Vagina (tissue), 2 donors: ENCODE measurements around the gene ADK.

Source experiments
- POLR2A ChIP-seq, 2 donors: fragments of 450-650 bp; IDR thresholded peaks; one replicate each; pipeline ENCODE4 v1.6.1; 2017; ENCODE audit warnings: antibody characterized with exemption in 2 of 2, mild to moderate bottlenecking in 2 of 2, moderate library complexity in 2 of 2
- POLR2AphosphoS5 ChIP-seq, 2 donors: sonication (generic); formaldehyde crosslinking; IDR thresholded peaks; one replicate each; pipeline ENCODE4 v1.9.0; 2017; ENCODE audit warnings: antibody characterized with exemption in 2 of 2, mild to moderate bottlenecking in 2 of 2, low read depth in 1 of 2; ENCODE audit not compliant: insufficient read depth in 1 of 2
- TF ChIP-seq, protein P1 (sequence below), 3 experiments: fragments of 450-650 bp in 2 of 3; fragments of 200-600 bp in 1 of 3; sonication (generic) in 1 of 3; IDR thresholded peaks; one replicate each; pipeline ENCODE4 v1.5.1; 2017 to 2019; ENCODE audit warnings: antibody characterized with exemption in 3 of 3, mild to moderate bottlenecking in 2 of 3, moderate library complexity in 2 of 3

DNA sequence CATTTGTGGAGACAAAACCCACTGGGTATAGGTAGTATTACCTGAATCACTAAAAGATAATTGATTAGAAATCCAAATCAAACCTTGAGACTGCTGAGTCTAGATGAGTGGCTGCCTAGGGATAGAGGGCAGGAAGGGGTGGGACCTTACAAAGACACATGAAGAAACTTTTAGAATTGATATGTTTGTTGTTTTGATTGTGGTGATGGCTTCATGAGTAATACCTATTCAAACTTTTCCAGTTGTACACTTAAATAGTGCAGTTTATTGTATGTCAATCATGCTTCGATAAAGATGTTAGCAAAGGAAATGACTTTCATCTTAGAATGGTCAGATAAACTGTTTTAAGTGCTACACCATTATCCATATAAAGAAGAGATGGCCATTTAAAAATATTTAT is 486.7 kb downstream of the ADK start:
- TF ChIP-seq, protein P1, sequence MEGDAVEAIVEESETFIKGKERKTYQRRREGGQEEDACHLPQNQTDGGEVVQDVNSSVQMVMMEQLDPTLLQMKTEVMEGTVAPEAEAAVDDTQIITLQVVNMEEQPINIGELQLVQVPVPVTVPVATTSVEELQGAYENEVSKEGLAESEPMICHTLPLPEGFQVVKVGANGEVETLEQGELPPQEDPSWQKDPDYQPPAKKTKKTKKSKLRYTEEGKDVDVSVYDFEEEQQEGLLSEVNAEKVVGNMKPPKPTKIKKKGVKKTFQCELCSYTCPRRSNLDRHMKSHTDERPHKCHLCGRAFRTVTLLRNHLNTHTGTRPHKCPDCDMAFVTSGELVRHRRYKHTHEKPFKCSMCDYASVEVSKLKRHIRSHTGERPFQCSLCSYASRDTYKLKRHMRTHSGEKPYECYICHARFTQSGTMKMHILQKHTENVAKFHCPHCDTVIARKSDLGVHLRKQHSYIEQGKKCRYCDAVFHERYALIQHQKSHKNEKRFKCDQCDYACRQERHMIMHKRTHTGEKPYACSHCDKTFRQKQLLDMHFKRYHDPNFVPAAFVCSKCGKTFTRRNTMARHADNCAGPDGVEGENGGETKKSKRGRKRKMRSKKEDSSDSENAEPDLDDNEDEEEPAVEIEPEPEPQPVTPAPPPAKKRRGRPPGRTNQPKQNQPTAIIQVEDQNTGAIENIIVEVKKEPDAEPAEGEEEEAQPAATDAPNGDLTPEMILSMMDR (IDR thresholded peaks at IDR 0.05) = no peak
- no peak for TF ChIP-seq POLR2A (IDR thresholded peaks at IDR 0.05)
- TF ChIP-seq POLR2AphosphoS5 (IDR thresholded peaks at IDR 0.05; ENCODE audit: insufficient read depth in 1 of 2, low read depth in 1 of 2) = no peak
